Fibroblast of skin of right biceps (primary cell): ENCODE data around the gene CDH24.
A peak's percentile ranks its signal among the peaks of the same experiment; 100 is the strongest.

Experiments used
- DNase-seq: peaks from one replicate; pipeline ENCODE4 v3.0.0-alpha.2; 2013

The CDH24 gene

DNA sequence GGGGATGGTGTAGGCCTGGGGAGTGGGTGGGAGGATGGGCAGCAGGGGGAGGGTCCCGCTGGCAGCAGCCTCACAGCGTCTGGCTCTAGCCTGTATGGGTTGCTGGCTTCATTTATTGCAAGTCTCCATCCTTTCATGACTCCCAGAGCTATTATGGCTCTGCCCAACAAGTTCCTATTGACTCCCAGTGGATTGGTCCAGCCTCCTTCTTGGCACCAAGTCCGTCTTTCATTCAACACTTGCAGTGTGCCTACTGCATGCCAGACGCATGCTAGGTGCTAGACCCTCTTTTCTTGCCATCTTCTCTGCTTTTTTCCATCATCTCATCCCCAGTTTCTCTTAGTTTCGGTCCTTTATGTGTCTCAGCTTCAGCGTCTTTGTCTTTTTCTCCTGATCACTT is 14.2 kb downstream of the CDH24 start:
- no peak for DNase-seq

DNA sequence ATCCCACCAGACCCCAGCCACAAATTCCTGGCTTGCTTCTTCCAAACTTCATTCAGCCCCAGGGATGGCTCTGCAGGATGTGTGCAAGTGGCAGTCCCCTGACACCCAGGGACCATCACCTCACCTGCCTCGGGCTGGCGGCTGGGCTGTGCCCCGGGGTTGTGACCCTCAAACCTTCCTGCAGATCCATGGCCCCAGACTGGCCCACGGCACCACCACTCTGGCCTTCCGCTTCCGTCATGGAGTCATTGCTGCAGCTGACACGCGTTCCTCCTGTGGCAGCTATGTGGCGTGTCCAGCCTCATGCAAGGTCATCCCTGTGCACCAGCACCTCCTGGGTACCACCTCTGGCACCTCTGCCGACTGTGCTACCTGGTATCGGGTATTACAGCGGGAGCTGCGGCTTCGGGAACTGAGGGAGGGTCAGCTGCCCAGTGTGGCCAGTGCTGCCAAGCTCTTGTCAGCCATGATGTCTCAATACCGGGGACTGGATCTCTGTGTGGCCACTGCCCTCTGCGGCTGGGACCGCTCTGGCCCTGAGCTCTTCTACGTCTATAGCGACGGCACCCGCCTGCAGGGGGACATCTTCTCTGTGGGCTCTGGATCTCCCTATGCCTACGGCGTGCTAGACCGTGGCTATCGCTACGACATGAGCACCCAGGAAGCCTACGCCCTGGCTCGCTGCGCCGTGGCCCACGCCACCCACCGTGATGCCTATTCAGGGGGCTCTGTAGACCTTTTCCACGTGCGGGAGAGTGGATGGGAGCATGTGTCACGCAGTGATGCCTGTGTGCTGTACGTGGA is 15.0 kb downstream of the CDH24 start, which contains the start of gene PSMB11:
PSMB11 (plus strand) TSS at position 51 of the 804 bp plus-strand sequence; CDS start at position 65, 14 bp downstream.
- DNase-seq: no peak

DNA sequence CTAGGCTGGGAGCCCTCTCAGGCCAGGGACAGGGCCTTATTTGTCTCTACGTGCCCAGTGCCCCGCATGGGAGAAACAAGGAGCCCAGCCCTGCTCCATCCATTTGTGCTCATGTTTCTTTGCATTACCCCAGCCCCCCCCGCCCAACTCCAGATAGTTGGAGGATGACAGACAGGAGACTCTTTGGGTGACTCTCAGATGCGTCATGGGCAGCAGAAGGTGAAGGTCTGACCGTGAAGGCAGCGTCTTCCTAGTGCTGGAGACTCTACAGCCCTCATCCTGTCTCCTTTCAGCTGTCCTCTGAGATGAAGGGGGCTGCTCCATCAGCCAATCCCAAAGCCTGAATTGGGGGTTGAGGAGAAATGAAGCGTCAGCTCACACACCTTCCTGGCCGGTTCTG is 15.6 kb downstream of the CDH24 start:
- DNase-seq: peak; percentile 41

DNA sequence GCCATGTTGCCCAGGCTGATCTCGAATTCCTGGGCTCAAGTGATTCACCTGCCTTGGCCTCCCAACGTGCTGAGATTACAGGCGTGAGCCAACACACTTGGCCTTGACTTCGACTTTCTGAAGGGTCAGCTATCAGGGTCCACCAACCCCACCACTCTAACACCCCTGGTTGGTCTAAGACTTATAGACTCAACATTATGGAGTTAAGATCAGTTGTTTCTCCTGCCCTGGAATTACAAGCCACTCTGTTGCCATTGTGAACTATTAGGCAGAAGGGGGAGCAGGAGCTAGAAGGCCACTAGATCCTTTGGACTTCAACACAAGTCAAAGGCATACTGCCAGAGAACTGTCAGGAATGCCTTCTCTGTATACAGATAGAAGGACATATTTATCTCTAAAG is 17.2 kb downstream of the CDH24 start:
- no peak for DNase-seq

DNA sequence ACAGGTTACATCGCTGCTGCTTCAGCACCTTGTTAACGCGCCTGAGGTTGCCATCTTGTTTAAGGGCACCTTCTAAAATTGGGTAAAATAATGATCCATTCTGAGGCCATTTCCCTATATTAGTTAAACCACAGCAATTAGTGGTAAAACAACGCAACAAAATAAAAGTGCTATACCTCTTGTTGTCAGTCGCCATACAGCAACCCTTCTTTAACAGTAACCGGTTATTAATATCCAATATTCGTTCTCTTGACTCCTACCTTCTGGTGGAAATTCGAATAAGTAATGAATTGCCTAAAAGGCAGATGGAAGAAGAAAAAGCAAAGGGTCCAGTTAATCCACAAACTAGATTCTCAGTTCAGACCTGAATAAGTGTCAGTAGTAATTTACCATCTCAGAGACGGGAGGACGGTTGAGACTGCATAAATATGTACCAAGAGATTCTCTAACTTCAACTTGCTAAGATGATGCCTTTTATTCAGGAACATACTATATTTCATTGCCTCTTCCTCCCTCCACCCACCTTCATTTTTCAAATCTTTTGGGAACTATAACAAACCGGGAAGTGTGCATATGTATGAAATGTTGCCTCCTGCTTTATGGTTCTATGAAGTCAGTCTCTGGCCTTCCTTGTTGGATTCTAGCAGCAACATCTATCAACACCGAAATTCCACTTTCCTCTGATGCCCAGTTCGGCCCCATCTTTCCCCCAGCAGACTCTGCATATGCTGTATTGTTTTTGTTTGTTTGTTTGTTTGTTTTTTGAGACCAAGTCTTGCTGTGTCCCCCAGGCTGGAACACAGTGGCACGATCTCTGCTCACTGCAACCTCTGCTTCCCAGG is 21.8 kb downstream of the CDH24 start:
- no peak for DNase-seq

- peak; percentile 94 for DNase-seq
These were observed 22.6 kb downstream of the CDH24 start, which contains the start of gene PSMB5 for GRCh38 chr14:23034498-23035302. TSS of gene PSMB5 (minus strand) at chr14:23034900. CDS start at chr14:23034881, 19 bp downstream.

DNA sequence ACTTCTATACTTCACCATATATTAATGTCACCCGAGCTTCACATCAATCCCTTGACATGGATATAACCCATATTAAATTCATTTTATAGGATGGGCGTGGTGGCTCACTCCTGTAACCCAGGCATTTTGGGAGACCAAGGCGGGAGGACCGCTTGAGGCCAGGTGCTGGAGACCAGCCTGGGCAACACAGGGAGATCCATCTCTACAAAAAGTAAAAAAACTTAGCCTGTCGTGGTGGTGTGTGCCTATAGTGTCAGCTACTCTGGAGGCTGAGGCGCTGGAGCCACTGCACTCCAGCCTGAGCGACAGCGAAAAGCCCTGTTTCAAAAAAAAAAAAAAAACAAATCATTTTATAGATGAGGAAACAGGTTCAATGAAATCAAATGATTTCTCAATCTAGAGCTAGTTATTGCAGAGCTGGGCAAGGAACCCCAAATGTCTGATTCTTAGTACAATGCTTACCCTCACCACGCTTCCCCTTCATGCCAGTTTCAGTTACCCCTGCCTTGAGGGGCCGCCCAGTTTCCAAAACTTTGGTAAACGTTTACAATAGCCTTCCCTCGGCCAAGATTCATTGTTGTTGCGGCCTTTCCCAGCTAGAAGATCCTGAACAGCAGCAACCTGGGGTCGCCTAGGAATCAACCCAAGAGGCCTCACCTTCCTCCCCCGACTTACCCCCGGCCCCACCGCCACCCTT is 23.4 kb downstream of the CDH24 start:
- no peak for DNase-seq

DNA sequence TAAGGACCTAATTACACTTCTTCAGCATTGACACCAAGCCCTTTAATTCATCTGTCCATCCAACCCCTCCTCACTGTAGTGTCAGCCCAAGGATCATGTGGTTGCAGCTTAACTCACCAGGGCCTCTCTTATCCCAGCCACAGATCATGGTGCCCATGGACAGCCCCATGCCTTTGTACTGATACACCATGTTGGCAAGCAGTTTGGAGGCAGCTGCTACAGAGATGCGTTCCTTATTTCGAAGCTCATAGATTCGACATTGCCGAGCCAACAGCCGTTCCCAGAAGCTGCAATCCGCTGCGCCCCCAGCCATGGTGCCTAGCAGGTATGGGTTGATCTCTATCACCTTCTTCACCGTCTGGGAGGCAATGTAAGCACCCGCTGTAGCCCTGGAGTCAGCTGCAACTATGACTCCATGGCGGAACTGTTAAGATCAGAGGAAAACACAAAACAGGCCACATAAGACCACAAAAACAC is 24.0 kb downstream of the CDH24 start:
- DNase-seq: no peak

DNA sequence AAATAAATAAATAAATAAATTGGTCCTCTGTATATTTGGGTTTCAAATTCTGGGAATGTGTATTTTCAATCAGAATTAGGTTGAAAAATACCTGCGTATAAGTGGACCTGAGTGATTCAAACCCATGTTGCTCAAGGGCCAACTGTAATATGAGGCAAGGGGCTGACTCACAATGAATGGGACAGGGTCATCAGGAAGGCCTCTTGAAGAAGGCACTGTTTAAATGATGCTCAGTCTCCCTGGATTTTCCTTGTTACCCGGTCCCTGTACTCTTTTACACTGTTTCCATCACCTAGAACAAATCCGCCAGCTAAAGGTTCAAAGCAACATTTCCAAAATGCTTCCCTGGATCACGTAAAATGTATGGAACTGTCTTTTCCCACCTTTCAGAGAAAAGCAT is 26.4 kb downstream of the CDH24 start:
- no peak for DNase-seq

DNA sequence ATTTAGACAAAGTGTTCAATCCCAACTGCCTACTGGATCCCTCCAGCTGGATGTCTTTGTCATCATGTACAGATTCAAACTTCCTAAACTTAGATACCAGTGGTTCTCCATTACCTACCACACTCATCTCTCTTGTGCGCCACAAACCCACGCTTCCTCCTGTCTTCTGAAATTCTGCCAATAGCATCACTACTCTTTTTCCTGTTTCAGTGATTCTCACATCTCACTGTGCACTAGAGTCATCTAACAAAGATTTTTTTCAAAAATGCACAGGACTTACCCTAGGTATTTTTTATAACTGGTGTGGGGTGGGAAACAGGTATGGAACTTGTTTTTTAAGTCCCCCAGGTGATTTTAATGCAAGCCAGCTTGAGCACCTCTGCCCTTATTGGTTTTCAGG is 28.5 kb downstream of the CDH24 start:
- DNase-seq: no peak

DNA sequence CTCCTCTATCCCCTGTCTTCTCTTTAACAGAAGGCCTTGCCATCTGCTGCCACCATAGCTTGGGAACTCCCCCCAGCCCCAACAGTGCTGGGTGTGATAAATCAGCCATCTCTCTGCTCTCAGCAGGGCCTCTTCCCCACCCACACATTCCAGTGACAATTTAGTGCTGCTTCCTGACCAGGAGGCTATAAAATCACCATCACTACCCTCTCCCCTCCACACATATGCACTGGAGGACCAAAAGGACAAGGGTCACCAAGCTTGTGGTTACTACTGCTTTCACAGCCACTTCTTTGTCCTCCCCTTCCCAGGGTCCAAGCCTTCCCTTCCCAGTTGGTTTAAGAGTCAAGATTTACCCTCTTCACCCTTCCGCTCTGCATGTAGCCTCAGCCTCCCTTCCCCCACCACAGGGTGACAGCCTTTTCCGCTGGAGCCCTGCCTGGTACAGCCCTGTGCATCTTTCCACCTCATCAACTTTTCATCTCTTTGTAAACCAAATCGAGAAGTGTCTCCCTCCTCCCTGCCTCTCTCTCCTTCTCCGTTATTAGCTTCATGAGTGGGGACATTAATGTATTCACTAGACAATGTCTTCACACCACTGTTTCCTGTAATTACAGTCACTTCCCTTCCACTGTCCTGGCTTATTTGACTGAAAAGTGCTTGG is 32.0 kb downstream of the CDH24 start:
- no peak for DNase-seq

DNA sequence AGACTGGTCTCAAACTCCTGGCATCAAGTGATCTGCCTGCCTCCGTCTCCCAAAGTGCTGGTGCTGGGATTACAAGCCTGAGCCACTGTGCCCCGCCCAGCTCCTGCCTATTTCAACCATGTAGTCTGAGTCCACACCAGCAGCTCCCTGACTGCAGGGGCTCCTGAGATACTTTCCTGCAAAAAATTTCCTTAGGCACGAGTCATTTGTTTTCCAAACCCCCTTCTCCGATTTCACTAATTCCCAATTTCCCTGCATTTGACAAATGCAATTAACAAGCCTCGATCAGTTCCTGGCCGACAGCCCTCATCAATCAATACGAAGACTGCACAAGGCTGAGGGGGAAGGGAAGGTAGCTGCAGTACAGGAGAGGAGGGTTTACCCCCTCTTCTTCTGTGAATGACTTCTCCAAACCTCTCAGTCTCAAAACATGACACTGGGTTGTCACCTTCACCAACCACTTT is 32.7 kb downstream of the CDH24 start:
- DNase-seq: no peak

DNA sequence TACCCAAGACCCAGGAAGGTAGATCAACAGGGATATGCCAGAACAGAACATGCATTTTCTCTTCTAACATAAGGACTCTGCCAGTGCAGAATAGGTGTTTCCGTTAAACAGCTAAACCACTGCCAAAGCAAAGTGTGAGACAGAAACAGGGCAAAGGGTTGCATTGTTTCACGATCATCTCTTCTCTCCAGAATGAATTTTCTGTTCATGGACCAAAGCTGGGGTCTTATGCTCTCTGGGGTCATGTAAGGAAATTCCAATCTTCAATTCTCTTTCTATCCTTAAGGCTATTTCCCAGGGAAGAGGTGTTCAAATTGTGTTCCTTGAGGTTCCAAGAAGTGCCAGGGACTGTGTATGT is 33.5 kb downstream of the CDH24 start:
- no peak for DNase-seq

- no peak for DNase-seq
These were observed 34.1 kb downstream of the CDH24 start for GRCh38 chr14:23023022-23023794.

- DNase-seq: no peak
These were observed 35.4 kb downstream of the CDH24 start for GRCh38 chr14:23021889-23022442.

DNA sequence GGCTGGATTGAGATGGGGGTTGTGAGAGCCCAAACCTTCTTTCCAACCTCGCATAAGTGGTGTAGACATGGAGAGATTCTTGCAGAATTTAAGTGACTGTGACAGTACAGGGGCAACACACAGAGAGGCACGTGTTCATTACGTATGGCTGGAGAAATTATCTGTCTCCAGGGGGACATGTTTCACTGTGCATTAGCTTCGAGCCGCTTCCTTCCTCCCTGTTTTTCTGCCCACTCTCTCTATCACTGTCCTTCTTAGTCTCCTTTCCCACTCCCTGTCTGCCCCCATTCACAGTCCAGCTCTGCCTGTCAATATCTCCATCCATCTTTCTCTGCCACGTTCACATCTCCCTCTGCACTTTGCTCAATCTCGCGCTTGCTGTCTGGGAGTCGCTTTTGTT is 35.9 kb downstream of the CDH24 start:
- DNase-seq: no peak

GRCh38 chr14:23020143-23021128 is 36.9 kb downstream of the CDH24 start:
- DNase-seq: no peak

DNA sequence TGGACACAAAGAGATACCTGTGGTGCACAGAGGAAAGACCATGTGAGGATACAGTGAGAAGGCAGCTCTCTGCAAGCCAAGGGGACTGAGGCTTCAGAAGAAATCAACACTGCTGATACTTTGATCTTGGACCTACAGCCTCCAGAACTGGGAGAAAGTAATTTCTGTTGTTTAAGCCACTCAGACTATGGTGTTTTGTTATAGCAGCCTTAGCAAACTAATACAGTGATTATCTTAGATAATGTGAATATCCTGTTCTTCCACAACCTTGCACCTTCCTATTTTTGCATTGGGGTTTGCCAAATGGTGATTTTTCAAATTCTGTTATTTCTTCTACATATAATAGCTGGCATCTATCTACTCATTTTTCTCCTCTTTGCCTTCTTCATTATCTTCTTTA is 39.2 kb downstream of the CDH24 start:
- no peak for DNase-seq

DNA sequence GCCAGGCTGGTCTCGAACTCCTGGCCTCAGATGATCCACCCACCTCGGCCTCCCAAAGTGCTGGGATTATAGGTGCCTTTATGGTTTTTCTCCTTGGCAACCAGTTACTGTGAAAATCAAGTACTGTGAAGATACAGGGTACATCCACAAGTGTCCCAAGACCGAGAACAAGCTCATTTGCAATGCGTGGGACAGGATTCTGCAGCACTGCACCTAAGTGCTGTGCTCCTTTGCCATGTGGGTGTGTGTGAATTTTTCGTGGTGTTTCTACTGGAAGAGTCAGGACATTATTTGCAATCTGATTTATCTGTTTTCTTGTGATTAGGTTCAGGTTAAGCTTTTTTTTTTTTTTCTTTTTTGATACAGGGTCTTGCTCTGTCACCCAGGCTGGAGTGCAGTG is 40.2 kb downstream of the CDH24 start:
- no peak for DNase-seq
